Osteocyte (in vitro differentiated cells): ENCODE data around the gene BRD9. TPM values are rescaled to one million over a fixed set of nuclear protein-coding genes. Genes with fewer than 3 reads are reported as not detected.

Experiments
- DNase-seq: peaks from one replicate; pipeline ENCODE4 v3.0.0; 2021; ENCODE audit warnings: mixed read lengths; ENCODE audit not compliant: unreplicated experiment; ENCODE audit errors: extremely low spot score
- H3K27ac Mint-ChIP-seq: one replicate; pipeline ENCODE4 v1.8.0; 2021; ENCODE audit warnings: mild to moderate bottlenecking, mixed read lengths; ENCODE audit not compliant: unreplicated experiment
- H3K27me3 Mint-ChIP-seq: one replicate; pipeline ENCODE4 v1.8.0; 2021; ENCODE audit warnings: mixed read lengths; ENCODE audit not compliant: unreplicated experiment
- H3K36me3 Mint-ChIP-seq: one replicate; pipeline ENCODE4 v1.8.0; 2021; ENCODE audit warnings: mixed read lengths; ENCODE audit not compliant: unreplicated experiment
- H3K4me1 Mint-ChIP-seq: one replicate; pipeline ENCODE4 v1.8.0; 2021; ENCODE audit warnings: mixed read lengths; ENCODE audit not compliant: unreplicated experiment
- H3K4me3 Mint-ChIP-seq: one replicate; pipeline ENCODE4 v1.8.0; 2021; ENCODE audit warnings: mild to moderate bottlenecking, moderate library complexity, mixed read lengths; ENCODE audit not compliant: unreplicated experiment
- H3K9me3 Mint-ChIP-seq: one replicate; pipeline ENCODE4 v1.8.0; 2021; ENCODE audit warnings: mixed read lengths; ENCODE audit not compliant: unreplicated experiment
- total RNA-seq: library from RNA; stranded (reverse); gene quantifications from 2 replicates; pipeline ENCODE4 v1.2.1, GENCODE V29; 2021
- TF ChIP-seq, protein P1 (sequence below): fragments of 200-600 bp; sonication (generic); IDR thresholded peaks from 2 replicates; pipeline ENCODE4 v1.5.0; 2021; ENCODE audit warnings: antibody characterized with exemption, mild to moderate bottlenecking, moderate library complexity

BRD9 gene
- total RNA-seq, 1 donor from 2014 or later, result 39.4 TPM

DNA sequence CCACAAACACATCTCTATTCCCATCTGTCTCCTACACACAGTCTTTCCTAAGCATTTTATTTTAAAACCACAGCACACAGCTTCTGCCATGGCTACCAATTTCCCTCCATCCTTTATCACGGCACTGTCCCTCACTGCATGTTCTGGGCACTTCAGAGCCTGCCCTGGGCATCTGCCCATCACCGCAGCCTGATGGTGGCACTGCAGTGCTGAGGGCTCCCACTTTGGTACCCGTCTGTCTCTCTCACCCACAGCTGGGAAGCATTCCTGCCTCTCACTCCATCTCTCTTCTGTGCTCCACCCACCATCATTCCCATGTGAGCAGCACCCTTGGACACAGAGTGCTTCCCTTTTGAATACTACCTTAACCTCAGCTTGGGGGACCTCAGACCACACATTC is 73.5 kb downstream of the BRD9 start:
- H3K9me3 Mint-ChIP-seq, result no peaks in the 10 kb centered on the region
- no peak overlapping the region for H3K4me3 Mint-ChIP-seq
- no peaks in the 10 kb centered on the region for H3K4me1 Mint-ChIP-seq
- H3K27me3 Mint-ChIP-seq, result no peaks in the 10 kb centered on the region
- TF ChIP-seq, protein P1, sequence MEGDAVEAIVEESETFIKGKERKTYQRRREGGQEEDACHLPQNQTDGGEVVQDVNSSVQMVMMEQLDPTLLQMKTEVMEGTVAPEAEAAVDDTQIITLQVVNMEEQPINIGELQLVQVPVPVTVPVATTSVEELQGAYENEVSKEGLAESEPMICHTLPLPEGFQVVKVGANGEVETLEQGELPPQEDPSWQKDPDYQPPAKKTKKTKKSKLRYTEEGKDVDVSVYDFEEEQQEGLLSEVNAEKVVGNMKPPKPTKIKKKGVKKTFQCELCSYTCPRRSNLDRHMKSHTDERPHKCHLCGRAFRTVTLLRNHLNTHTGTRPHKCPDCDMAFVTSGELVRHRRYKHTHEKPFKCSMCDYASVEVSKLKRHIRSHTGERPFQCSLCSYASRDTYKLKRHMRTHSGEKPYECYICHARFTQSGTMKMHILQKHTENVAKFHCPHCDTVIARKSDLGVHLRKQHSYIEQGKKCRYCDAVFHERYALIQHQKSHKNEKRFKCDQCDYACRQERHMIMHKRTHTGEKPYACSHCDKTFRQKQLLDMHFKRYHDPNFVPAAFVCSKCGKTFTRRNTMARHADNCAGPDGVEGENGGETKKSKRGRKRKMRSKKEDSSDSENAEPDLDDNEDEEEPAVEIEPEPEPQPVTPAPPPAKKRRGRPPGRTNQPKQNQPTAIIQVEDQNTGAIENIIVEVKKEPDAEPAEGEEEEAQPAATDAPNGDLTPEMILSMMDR, result no peak
- DNase-seq, result no peak
- peaks cover 7% of the 10 kb centered on the region for H3K36me3 Mint-ChIP-seq
- no peak overlapping the region for H3K27ac Mint-ChIP-seq

DNA sequence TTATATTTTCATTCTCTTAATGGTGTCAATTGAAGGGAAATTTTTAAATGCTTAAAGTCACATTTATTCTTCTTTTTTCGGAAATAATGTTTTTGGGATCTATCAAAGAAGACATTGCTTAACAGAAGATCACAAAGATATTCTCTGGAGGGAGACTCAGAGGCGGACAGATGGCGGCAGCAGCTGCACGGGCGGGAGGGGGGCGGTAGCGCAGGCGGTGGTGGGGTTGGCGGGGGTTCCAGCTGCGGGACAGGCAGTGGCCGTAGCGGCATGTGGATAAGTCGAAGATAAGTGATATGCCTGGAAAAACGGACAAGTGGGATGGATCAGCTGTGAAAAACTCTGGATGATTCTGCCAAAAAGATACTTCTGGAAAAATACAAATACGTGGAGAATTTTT is 76.4 kb downstream of the BRD9 start:
- no peak for DNase-seq
- H3K9me3 Mint-ChIP-seq, result no peaks in the 10 kb centered on the region
- no peak overlapping the region for H3K4me3 Mint-ChIP-seq
- no peak overlapping the region for H3K27ac Mint-ChIP-seq
- H3K36me3 Mint-ChIP-seq, result no peaks in the 10 kb centered on the region
- no peaks in the 10 kb centered on the region for H3K27me3 Mint-ChIP-seq
- H3K4me1 Mint-ChIP-seq, result no peaks in the 10 kb centered on the region
- TF ChIP-seq, protein P1, result no peak

DNA sequence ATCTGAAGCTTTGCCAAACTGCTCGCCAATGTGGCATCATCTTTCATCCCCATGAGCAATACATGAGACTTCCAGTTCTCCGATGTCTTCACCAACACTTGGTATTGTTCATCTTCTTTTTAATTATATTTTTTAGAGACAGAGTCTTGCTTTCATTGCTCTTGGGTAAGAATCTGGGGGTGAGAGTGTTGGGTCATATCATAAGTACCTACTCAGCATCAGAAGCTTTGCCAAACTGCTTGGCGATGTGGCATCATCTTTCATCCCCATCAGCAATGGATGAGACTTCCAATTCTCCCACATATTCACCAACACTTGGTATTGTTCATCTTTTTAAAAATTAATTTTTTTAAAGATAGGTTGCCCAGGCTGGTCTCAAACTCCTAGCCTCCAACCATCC is 77.2 kb downstream of the BRD9 start:
- H3K4me3 Mint-ChIP-seq, result no peak overlapping the region
- H3K4me1 Mint-ChIP-seq, result no peaks in the 10 kb centered on the region
- DNase-seq, result no peak
- H3K36me3 Mint-ChIP-seq, result no peaks in the 10 kb centered on the region
- H3K27ac Mint-ChIP-seq, result no peak overlapping the region
- TF ChIP-seq, protein P1, result no peak
- H3K27me3 Mint-ChIP-seq, result no peaks in the 10 kb centered on the region
- H3K9me3 Mint-ChIP-seq, result no peaks in the 10 kb centered on the region

Other genes starting within 250 kb of the BRD9 start
- gene TPPP, start 199.4 kb downstream of the BRD9 start, total RNA-seq, result 0.13 and 0.16 TPM in 2 replicates
- gene ZDHHC11B, start 108.1 kb downstream of the BRD9 start, total RNA-seq, result not detected in 2 replicates
- 4.4 and 6.3 TPM in 2 replicates for gene ZDHHC11, start 41.8 kb downstream of the BRD9 start, total RNA-seq
- gene TRIP13, start 83 bp upstream of the BRD9 start, total RNA-seq, result 4.1 and 6.9 TPM in 2 replicates
- gene NKD2, start 116.0 kb upstream of the BRD9 start, total RNA-seq, result not detected in 2 replicates
- 9.4 and 11.5 TPM in 2 replicates for gene SLC12A7, start 219.3 kb upstream of the BRD9 start, total RNA-seq